AG04450 (cell line): ENCODE results near the gene HSPB1. TPM values are rescaled to one million over a fixed set of nuclear protein-coding genes. Genes with fewer than 3 reads are reported as not detected.
"Not testable (repeated sequence)": the region's sequence is repeated elsewhere in the genome, so short reads cannot be mapped to it uniquely, and the experiment has no call there.

Source experiments
- CTCF ChIA-PET: fragments of 300-600, 350-600 bp; formaldehyde crosslinking; extraction: SDS; loops from one replicate; lab custom pipeline; 2022; ENCODE audit warnings: antibody characterized with exemption, inconsistent platforms; lab: Charles Lee
- POLR2A ChIA-PET: fragments of 350-600 bp; formaldehyde crosslinking; extraction: SDS; loops from one replicate; lab custom pipeline; 2021; ENCODE audit warnings: antibody characterized with exemption, inconsistent platforms; lab: Yijun Ruan, JAX
- DNase-seq: peaks from one replicate; pipeline ENCODE4 v3.0.0-alpha.2; 2011; ENCODE audit warnings: low read depth, low spot score
- H3K27ac ChIP-seq: one replicate; pipeline ENCODE4 v1.5.1; 2012; ENCODE audit warnings: low read depth, low read length, control low read depth
- H3K27me3 ChIP-seq: one replicate; pipeline ENCODE4 v1.6.0; 2012; ENCODE audit warnings: low read length; ENCODE audit not compliant: control insufficient read depth, insufficient read depth
- H3K4me3 ChIP-seq: 2 replicates; pipeline ENCODE4 v1.5.1; 2011; ENCODE audit warnings: mild to moderate bottlenecking, low read depth, low read length, control low read depth
- H3K9me3 ChIP-seq: 2 replicates; pipeline ENCODE4 v1.5.1; 2012; ENCODE audit warnings: low read length; ENCODE audit not compliant: control insufficient read depth, insufficient read depth
- polyA plus RNA-seq: library from polyadenylated mRNA; depleted of rRNA; stranded (reverse); fragments of >200 nt; gene quantifications from 2 replicates; pipeline ENCODE4 v1.2.3, GENCODE V29; 2011
- TF ChIP-seq, protein P1 (sequence below): IDR thresholded peaks from 2 replicates; pipeline ENCODE4 v1.5.1; 2011; ENCODE audit warnings: low read depth, low read length, control low read depth, inconsistent platforms

The HSPB1 gene
- polyA plus RNA-seq, 1 experiment: 290 TPM

DNA sequence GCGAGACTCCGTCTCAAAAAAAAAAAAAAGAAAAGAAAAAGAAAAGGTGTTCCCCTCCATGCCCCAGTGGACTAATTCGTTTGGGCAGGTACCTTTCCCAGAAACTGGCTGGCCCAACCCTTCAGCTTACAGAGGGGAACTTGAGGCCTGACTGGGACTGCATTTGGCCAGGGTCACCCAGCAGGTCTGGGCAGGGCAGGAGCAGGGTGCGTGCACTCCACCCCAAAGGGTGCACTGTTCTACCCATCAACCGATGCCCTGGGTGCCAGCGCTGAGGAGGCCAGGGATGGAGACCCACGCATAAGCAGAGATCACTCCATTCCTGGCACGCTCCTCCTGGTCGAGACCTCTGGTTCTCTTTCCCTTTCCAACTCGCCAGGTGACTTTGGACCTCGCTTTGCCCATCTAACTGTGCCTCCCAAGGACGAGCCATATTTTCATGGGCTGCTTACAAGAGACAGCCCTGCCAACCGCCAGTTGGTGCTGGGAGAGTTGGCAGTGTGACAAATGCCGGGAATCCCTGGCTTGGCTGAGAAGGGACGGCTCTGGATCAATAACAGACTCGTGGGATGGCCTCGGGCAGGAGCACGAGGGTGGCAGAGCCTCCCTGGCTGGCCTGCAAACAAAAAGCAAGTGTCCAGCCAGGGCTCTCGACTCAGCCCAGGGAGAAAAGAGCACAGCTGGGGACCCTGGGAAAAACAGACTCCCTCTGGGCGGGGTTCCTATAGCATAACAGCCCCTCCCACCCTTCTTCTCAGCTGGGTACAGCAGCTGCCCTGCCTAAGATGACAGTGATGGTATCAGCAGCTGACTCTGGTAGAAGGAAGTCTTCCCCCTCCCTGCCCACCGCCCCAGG, 7.9 kb downstream of the HSPB1 start:
- TF ChIP-seq, protein P1, sequence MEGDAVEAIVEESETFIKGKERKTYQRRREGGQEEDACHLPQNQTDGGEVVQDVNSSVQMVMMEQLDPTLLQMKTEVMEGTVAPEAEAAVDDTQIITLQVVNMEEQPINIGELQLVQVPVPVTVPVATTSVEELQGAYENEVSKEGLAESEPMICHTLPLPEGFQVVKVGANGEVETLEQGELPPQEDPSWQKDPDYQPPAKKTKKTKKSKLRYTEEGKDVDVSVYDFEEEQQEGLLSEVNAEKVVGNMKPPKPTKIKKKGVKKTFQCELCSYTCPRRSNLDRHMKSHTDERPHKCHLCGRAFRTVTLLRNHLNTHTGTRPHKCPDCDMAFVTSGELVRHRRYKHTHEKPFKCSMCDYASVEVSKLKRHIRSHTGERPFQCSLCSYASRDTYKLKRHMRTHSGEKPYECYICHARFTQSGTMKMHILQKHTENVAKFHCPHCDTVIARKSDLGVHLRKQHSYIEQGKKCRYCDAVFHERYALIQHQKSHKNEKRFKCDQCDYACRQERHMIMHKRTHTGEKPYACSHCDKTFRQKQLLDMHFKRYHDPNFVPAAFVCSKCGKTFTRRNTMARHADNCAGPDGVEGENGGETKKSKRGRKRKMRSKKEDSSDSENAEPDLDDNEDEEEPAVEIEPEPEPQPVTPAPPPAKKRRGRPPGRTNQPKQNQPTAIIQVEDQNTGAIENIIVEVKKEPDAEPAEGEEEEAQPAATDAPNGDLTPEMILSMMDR: no peak
- ChIA-PET POLR2A (interaction anchor here (1.2 kb wide), 1 partner anchor 16 kb away, joined by 4 read pairs; no protein-coding TSS in a partner anchor), CTCF (interaction anchor here (6.7 kb wide), 1 partner anchor 18 kb away, joined by 40 read pairs; no protein-coding TSS in a partner anchor)
- H3K4me3 ChIP-seq: no peak overlapping the region
- H3K27ac ChIP-seq: no peak overlapping the region
- DNase-seq: no peak
- no peaks in the 10 kb centered on the region for H3K27me3 ChIP-seq
- H3K9me3 ChIP-seq: no peaks in the 10 kb centered on the region; the same call in 1 of the 2 replicates

DNA sequence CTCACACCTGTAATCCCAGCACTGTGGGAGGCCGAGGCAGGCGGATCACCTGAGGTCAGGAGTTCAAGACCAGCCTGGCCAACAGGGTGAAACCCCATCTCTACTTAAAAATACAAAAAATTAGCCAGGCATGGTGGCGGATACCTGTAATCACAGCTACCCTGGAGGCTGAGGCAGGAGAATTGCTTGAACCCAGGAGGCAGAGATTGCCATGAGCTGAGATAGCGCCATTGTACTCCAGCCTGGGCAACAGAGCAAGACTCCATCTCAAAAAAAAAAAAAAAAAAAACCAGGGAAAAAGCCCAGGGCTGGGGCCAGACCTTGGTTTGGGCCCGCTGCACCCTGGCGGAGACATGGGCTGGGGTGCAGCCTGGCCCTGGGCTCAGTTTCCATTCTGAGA, 9.4 kb downstream of the HSPB1 start:
- H3K27ac ChIP-seq, POLR2A ChIA-PET, H3K4me3 ChIP-seq, H3K9me3 ChIP-seq, H3K27me3 ChIP-seq, DNase-seq: not testable (repeated sequence)
- CTCF ChIA-PET: interaction anchor here (0.7 to 6.7 kb wide), 4 partner anchors 20 to 134 kb away, joined by 3 to 40 read pairs (median 16); no protein-coding TSS in a partner anchor

DNA sequence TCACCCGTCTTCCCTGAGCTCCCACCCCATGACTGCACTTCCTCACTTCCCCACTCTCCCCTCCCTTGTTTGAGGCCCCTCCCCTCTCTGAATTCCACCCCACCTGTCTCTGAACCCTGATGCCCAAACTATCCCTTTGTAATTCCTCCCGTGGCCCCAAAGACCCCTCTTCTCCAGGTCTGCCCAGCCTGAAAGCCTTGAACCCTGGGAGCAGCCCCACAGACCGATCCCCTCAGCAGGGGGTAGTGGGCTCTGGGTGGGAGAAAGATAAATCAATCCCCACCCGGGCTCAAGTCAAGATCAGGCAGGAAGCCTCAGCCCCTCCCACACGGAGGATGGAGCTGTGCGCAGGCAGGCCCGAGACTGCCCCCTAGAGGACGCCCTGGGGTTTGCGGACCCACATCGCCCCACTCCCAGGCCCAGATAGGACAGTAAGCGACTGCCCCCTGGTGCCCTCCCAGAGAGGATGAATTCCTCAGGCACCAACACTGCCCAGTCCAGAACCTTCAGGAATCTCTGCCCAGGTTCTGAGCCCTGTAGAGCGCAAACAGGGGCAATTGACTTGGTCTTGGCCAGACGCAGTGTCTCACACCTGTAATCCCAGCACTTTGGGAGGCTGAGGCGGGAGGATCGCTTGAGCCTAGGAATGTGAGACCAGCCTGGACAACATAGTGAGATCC, 11.7 kb downstream of the HSPB1 start:
- POLR2A ChIA-PET: interaction anchor here (0.6 to 1.4 kb wide), 5 partner anchors 11 to 138 kb away, joined by 3 to 6 read pairs (median 4); partner anchors contain the start of gene HSPB1
- DNase-seq: peak; percentile 84

DNA sequence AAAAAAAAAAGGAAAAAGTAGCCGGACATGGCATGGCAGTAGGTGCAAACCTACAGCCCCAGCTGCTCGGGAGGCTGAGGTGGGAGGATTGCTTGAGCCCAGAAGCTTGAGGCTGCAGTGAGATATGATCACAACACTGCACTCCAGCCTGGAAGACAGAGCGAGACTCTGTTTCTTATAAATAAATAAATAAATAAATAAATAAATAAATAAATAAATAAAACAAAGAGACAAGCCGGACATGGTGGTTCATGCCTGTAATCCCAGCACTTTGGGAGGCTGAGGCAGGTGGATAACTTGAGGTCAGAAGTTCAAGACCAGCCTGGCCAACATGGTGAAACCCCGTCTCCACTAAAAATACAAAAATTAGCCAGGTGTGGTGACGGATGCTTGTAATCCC, 12.3 kb downstream of the HSPB1 start:
- CTCF ChIA-PET: interaction anchor here (0.6 to 6.7 kb wide), 19 partner anchors 10 to 303 kb away, joined by 3 to 80 read pairs (median 5); partner anchors contain the start of gene HSPB1

More for the DNA sequence above, 11.7 kb downstream of the HSPB1 start:
- Histone ChIP-seq H3K27ac (no peak overlapping the region), H3K27me3 (no peaks in the 10 kb centered on the region), H3K4me3 (no peak overlapping the region), H3K9me3 (no peaks in the 10 kb centered on the region; the same call in 1 of the 2 replicates)
- TF ChIP-seq, protein P1: peak; percentile 100
- CTCF ChIA-PET: interaction anchor here (0.5 to 6.7 kb wide), 33 partner anchors 9 to 329 kb away, joined by 3 to 80 read pairs (median 4); partner anchors contain the start of gene HSPB1

DNA sequence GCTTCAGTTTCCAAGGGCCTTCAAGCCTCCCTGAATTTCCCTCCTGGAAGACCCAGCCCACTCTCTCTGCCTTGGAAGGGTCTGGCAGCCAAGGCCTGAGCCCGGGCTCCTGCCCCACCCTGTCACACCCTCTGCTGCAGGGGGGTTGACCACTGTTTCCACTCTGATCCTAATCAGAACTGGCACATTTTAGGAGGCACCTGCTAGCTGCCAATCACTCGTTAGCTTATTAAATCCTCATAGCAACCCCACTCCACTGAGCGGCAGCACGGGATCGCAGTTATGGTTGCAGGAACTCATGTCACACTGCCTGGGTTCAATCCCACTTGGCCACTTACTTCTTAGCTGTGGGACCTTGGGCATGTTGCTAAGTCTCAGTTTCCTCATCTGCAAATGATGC, 12.9 kb downstream of the HSPB1 start:
- POLR2A ChIA-PET: no interaction called here
- CTCF ChIA-PET: interaction anchor here (3.4 to 6.7 kb wide), 3 partner anchors 23 to 138 kb away, joined by 30 to 80 read pairs (median 40); no protein-coding TSS in a partner anchor
- no peak for DNase-seq
- Histone ChIP-seq H3K27ac (no peak overlapping the region), H3K9me3 (no peaks in the 10 kb centered on the region; the same call in 1 of the 2 replicates), H3K4me3 (no peak overlapping the region), H3K27me3 (no peaks in the 10 kb centered on the region)
- TF ChIP-seq, protein P1: no peak

More for the DNA sequence above, 12.3 kb downstream of the HSPB1 start:
- POLR2A ChIA-PET: interaction anchor here (0.6 to 1.4 kb wide), 4 partner anchors 12 to 139 kb away, joined by 3 to 6 read pairs (median 4); partner anchors contain the start of gene HSPB1
- not testable (repeated sequence) for H3K27ac ChIP-seq, H3K4me3 ChIP-seq, DNase-seq, H3K27me3 ChIP-seq, H3K9me3 ChIP-seq
